GM12872 (cell line): ENCODE data around the gene DGKI.

Experiments
- CTCF ChIP-seq: IDR thresholded peaks from 3 replicates; pipeline ENCODE4 v1.5.1; 2011; ENCODE audit warnings: low read depth, mild to moderate bottlenecking, low read length, moderate library complexity; ENCODE audit not compliant: insufficient read depth

DGKI gene

GRCh38 chr7:137519181-137519691, 327.5 kb downstream of the DGKI start:
- no peak for TF ChIP-seq CTCF

- TF ChIP-seq CTCF: no peak
Observed at GRCh38 chr7:137513091-137513490, 333.7 kb downstream of the DGKI start.

GRCh38 chr7:137507096-137507495, 339.7 kb downstream of the DGKI start:
- no peak for TF ChIP-seq CTCF

GRCh38 chr7:137506031-137506430, 340.7 kb downstream of the DGKI start:
- no peak for TF ChIP-seq CTCF

- no peak for TF ChIP-seq CTCF
Observed at GRCh38 chr7:137501562-137501961, 345.2 kb downstream of the DGKI start.

- no peak for TF ChIP-seq CTCF
Observed at GRCh38 chr7:137492889-137493288, 353.9 kb downstream of the DGKI start.

DNA sequence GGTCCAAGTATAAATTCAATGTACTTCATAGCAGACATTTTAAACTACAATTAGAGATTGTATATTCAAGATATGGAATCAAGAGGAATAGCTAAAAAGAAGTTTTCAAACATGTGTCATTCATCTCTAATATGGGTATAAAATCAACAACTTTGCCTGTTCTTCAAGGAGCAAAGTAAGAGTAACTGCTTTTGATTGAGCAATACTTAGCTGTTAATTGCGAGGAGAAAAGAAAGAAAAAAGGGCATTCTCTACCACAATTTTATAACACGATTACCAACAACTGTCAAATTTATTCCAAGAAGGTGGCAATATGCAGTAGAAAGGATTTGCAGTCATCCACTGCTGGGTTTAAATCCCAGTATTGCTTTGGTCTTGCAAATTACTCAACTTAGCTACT, 356.9 kb downstream of the DGKI start:
- no peak for TF ChIP-seq CTCF

DNA sequence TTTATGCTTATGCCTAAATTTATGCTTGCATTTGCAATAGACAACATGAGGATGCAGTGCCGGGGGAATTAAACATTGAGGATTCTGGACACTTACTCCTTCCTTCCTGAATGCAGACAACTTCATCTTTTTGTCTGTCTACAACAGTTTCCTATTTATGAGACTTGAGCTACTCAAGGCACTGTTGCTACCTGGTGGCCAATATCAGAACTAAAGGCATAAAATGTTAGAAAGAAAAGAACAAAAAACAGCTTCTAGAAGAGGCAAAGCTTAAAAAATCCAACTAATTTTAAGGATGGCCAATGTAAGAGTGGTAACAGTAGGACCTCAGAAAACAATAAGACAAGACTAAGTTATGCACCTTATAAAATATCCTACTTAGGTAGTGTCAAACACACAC, 358.7 kb downstream of the DGKI start:
- no peak for TF ChIP-seq CTCF
